ENCODE data around the gene KIF1C. TPM values are rescaled to one million over a fixed set of nuclear protein-coding genes. Genes with fewer than 3 reads are reported as not detected.

KIF1C gene
- total and polyA plus RNA-seq, 7 experiments from 2014 or later: 3.0 to 46.5 (median 18.7) TPM

- peaks cover 29 to 47% (median 45%) of the 10 kb centered on the region in 7 donors for H3K4me1 Mint-ChIP-seq
These were observed 9.8 kb upstream of the KIF1C start for GRCh38 chr17:4987767-4988567.

GRCh38 chr17:4994081-4994595 lies 3.6 kb upstream of the KIF1C start:
- CTCF ChIA-PET: no interaction called here
- no peak for ATAC-seq

More at GRCh38 chr17:4987767-4988567, 9.8 kb upstream of the KIF1C start:
- no peaks in the 10 kb centered on the region for H3K9me3 Mint-ChIP-seq
- peak overlapping the region; percentile 99 for H3K27ac ChIP-seq (ENCODE audit: low read depth, low read length)
- ChIA-PET CTCF (interaction anchor here (0.7 to 1.7 kb wide), 7 partner anchors 9 to 79 kb away, joined by 3 to 6 read pairs (median 3); partner anchors contain the start of genes INCA1, RNF167 and SLC25A11), POLR2A (interaction anchor here (0.5 to 4.0 kb wide), 14 partner anchors 10 to 91 kb away, joined by 3 to 50 read pairs (median 7); partner anchors contain the start of genes C17orf107, INCA1, KIF1C and PFN1)
- intact Hi-C loops (cut with micrococcal nuclease): loop anchor here (1.0 to 5.0 kb wide), 7 partner anchors 9 to 124 kb away; partner anchors contain the start of genes INCA1 (in 2 of the 2), KIF1C (in 2 of the 2), RNF167 (in 2 of the 2) and SLC25A11 (in 2 of the 2)
- peaks cover 0 to 11% (median 2%) of the 10 kb centered on the region in 5 donors for H3K36me3 Mint-ChIP-seq
- DNase-seq (peak in 1 of 9 donors; percentile 18), ATAC-seq (peak; percentile 15)
- H3K36me3 ChIP-seq (ENCODE audit: control insufficient read depth in 2 of 3, insufficient read depth in 3 of 3, low read length in 3 of 3): peaks cover 0 to 17% (median 0%) of the 10 kb centered on the region in 3 experiments
- H3K27ac Mint-ChIP-seq: peak overlapping the region; percentile 87 to 95 (median 93)
- no peaks in the 10 kb centered on the region for H3K9me3 ChIP-seq (ENCODE audit: control insufficient read depth in 2 of 3, low read length in 3 of 3)
- no peaks in the 10 kb centered on the region for H3K27me3 ChIP-seq (ENCODE audit: control insufficient read depth in 2 of 2, insufficient read depth in 2 of 2, low read length in 2 of 2)
- no peaks in the 10 kb centered on the region for H3K27me3 Mint-ChIP-seq
- H3K4me1 ChIP-seq (ENCODE audit: control insufficient read depth in 2 of 2, insufficient read depth in 2 of 2, low read length in 2 of 2): peaks cover 10 to 23% of the 10 kb centered on the region in 2 donors
- H3K4me3 Mint-ChIP-seq: peak overlapping the region; percentile 86 to 94 (median 91)
- H3K4me3 ChIP-seq (ENCODE audit: low read length): peak overlapping the region; percentile 91

GRCh38 chr17:4998027-4998731 lies 429 bp downstream of the KIF1C start:
- no peak for ATAC-seq
- intact Hi-C loops (cut with micrococcal nuclease): loop anchor here in 1 of 2 donors (5.0 kb wide), 1 partner anchor 114 kb away; the partner anchor contains the start of gene ZNF232

More at GRCh38 chr17:4994081-4994595, 3.6 kb upstream of the KIF1C start:
- H3K4me3 Mint-ChIP-seq: no peak overlapping the region
- H3K9me3 Mint-ChIP-seq: peaks cover 0 to 2% (median 0%) of the 10 kb centered on the region in 11 donors
- peaks cover 8 to 17% of the 10 kb centered on the region in 2 donors for H3K4me1 ChIP-seq (ENCODE audit: control insufficient read depth in 2 of 2, insufficient read depth in 2 of 2, low read length in 2 of 2)
- intact Hi-C loops (cut with micrococcal nuclease): no loop called here
- H3K4me1 Mint-ChIP-seq: peaks cover 20 to 35% (median 26%) of the 10 kb centered on the region in 7 donors
- DNase-seq: no peak
- H3K27ac ChIP-seq (ENCODE audit: low read depth, low read length): no peak overlapping the region
- no peak overlapping the region for H3K27ac Mint-ChIP-seq
- H3K4me3 ChIP-seq (ENCODE audit: low read length): no peak overlapping the region
- H3K27me3 Mint-ChIP-seq: no peaks in the 10 kb centered on the region
- H3K9me3 ChIP-seq (ENCODE audit: control insufficient read depth in 2 of 3, low read length in 3 of 3): no peaks in the 10 kb centered on the region
- peaks cover 0 to 3% (median 0%) of the 10 kb centered on the region in 5 donors for H3K36me3 Mint-ChIP-seq
- H3K27me3 ChIP-seq (ENCODE audit: control insufficient read depth in 2 of 2, insufficient read depth in 2 of 2, low read length in 2 of 2): no peaks in the 10 kb centered on the region
- H3K36me3 ChIP-seq (ENCODE audit: control insufficient read depth in 2 of 3, insufficient read depth in 3 of 3, low read length in 3 of 3): no peaks in the 10 kb centered on the region
- POLR2A ChIA-PET: no interaction called here

GRCh38 chr17:4998732-4999429 lies 1.1 kb downstream of the KIF1C start:
- peak overlapping the region; percentile 49 to 95 (median 79) for H3K4me3 Mint-ChIP-seq
- H3K36me3 ChIP-seq (ENCODE audit: control insufficient read depth in 2 of 3, insufficient read depth in 3 of 3, low read length in 3 of 3): peaks cover 0 to 23% (median 5%) of the 10 kb centered on the region in 3 experiments
- ATAC-seq (no peak), DNase-seq (no peak)
- H3K27ac Mint-ChIP-seq: peak overlapping the region; percentile 44 to 84 (median 71)
- CTCF ChIA-PET: no interaction called here
- POLR2A ChIA-PET: interaction anchor here (0.6 to 4.6 kb wide), 6 partner anchors 11 to 113 kb away, joined by 3 to 36 read pairs (median 14); partner anchors contain the start of genes CAMTA2, RNF167 and SLC25A11
- H3K4me1 ChIP-seq (ENCODE audit: control insufficient read depth in 2 of 2, insufficient read depth in 2 of 2, low read length in 2 of 2): peaks cover 8 to 11% of the 10 kb centered on the region in 2 donors
- peak overlapping the region; percentile 48 for H3K4me3 ChIP-seq (ENCODE audit: low read length)
- peak overlapping the region; percentile 83 for H3K27ac ChIP-seq (ENCODE audit: low read depth, low read length)
- H3K27me3 Mint-ChIP-seq: no peaks in the 10 kb centered on the region
- peaks cover 0 to 2% (median 0%) of the 10 kb centered on the region in 11 donors for H3K9me3 Mint-ChIP-seq
- H3K4me1 Mint-ChIP-seq: peaks cover 18 to 29% (median 26%) of the 10 kb centered on the region in 7 donors
- no peaks in the 10 kb centered on the region for H3K27me3 ChIP-seq (ENCODE audit: control insufficient read depth in 2 of 2, insufficient read depth in 2 of 2, low read length in 2 of 2)
- intact Hi-C loops (cut with micrococcal nuclease): loop anchor here in 1 of 2 donors (5.0 kb wide), 1 partner anchor 113 kb away; the partner anchor contains the start of gene ZNF232
- H3K36me3 Mint-ChIP-seq: peaks cover 0 to 19% (median 5%) of the 10 kb centered on the region in 5 donors
- no peaks in the 10 kb centered on the region for H3K9me3 ChIP-seq (ENCODE audit: control insufficient read depth in 2 of 3, low read length in 3 of 3)

More at GRCh38 chr17:4998027-4998731, 429 bp downstream of the KIF1C start:
- Histone ChIP-seq H3K4me3 (ENCODE audit: low read length) (peak overlapping the region; percentile 48), H3K4me1 (ENCODE audit: control insufficient read depth in 2 of 2, insufficient read depth in 2 of 2, low read length in 2 of 2) (peaks cover 8 to 11% of the 10 kb centered on the region in 2 donors), H3K27ac (ENCODE audit: low read depth, low read length) (peak overlapping the region; percentile 83), H3K27me3 (ENCODE audit: control insufficient read depth in 2 of 2, insufficient read depth in 2 of 2, low read length in 2 of 2) (no peaks in the 10 kb centered on the region), H3K36me3 (ENCODE audit: control insufficient read depth in 2 of 3, insufficient read depth in 3 of 3, low read length in 3 of 3) (peaks cover 0 to 17% (median 5%) of the 10 kb centered on the region in 3 experiments), H3K9me3 (ENCODE audit: control insufficient read depth in 2 of 3, low read length in 3 of 3) (no peaks in the 10 kb centered on the region)
- Mint-ChIP-seq H3K36me3 (peaks cover 0 to 12% (median 4%) of the 10 kb centered on the region in 5 donors), H3K27me3 (no peaks in the 10 kb centered on the region), H3K4me1 (peaks cover 18 to 29% (median 26%) of the 10 kb centered on the region in 7 donors), H3K9me3 (peaks cover 0 to 2% (median 0%) of the 10 kb centered on the region in 11 donors), H3K27ac (peak overlapping the region in 6 of 9 donors; percentile 55 to 84 (median 74)), H3K4me3 (peak overlapping the region; percentile 49 to 95 (median 79))
- ChIA-PET CTCF (no interaction called here), POLR2A (interaction anchor here (0.6 to 4.6 kb wide), 12 partner anchors 10 to 285 kb away, joined by 3 to 36 read pairs (median 6); partner anchors contain the start of genes CAMTA2, RNF167, SLC25A11 and SPAG7)
- DNase-seq: peak in 2 of 9 donors; percentile 18 to 31

- Mint-ChIP-seq H3K9me3 (peaks cover 0 to 2% (median 0%) of the 10 kb centered on the region in 11 donors), H3K4me3 (peak overlapping the region; percentile 49 to 95 (median 79)), H3K4me1 (peaks cover 18 to 29% (median 26%) of the 10 kb centered on the region in 7 donors), H3K27ac (peak overlapping the region; percentile 36 to 84 (median 65)), H3K27me3 (no peaks in the 10 kb centered on the region), H3K36me3 (peaks cover 7 to 26% (median 12%) of the 10 kb centered on the region in 5 donors)
- Histone ChIP-seq H3K27ac (ENCODE audit: low read depth, low read length) (peak overlapping the region; percentile 83), H3K9me3 (ENCODE audit: control insufficient read depth in 2 of 3, low read length in 3 of 3) (no peaks in the 10 kb centered on the region), H3K27me3 (ENCODE audit: control insufficient read depth in 2 of 2, insufficient read depth in 2 of 2, low read length in 2 of 2) (no peaks in the 10 kb centered on the region), H3K36me3 (ENCODE audit: control insufficient read depth in 2 of 3, insufficient read depth in 3 of 3, low read length in 3 of 3) (peaks cover 0 to 30% (median 5%) of the 10 kb centered on the region in 3 experiments), H3K4me1 (ENCODE audit: control insufficient read depth in 2 of 2, insufficient read depth in 2 of 2, low read length in 2 of 2) (peaks cover 8 to 11% of the 10 kb centered on the region in 2 donors), H3K4me3 (ENCODE audit: low read length) (no peak overlapping the region)
- DNase-seq (no peak), ATAC-seq (no peak)
- POLR2A ChIA-PET: interaction anchor here (0.6 to 4.6 kb wide), 4 partner anchors 33 to 60 kb away, joined by 3 to 22 read pairs (median 4); partner anchors contain the start of genes RNF167 and SLC25A11
- CTCF ChIA-PET: interaction anchor here (0.6 kb wide), 1 partner anchor 1171 kb away, joined by 3 read pairs; no protein-coding TSS in a partner anchor
- intact Hi-C loops (cut with micrococcal nuclease): loop anchor here in 1 of 2 donors (5.0 kb wide), 1 partner anchor 113 kb away; the partner anchor contains the start of gene ZNF232
These were observed 1.8 kb downstream of the KIF1C start for GRCh38 chr17:4999430-5000093.
